Activated T-helper 17 cell treated with anti-CD3 and anti-CD28 coated beads, Interleukin-2, amount 50 U/mL, for 72 hours (primary cell): ENCODE results near the gene MAN1B1. TPM values are rescaled to one million over a fixed set of nuclear protein-coding genes. Genes with fewer than 3 reads are reported as not detected.

ENCODE experiments used
- ATAC-seq: fragments of 150-1000 bp; cut with Tn5 transposase; replicated peaks from 2 replicates; pipeline ENCODE4 v1.10.0; 2021; ENCODE audit warnings: mild to moderate bottlenecking, moderate library complexity
- H3K27ac Mint-ChIP-seq: one replicate; pipeline ENCODE4 v1.8.0; 2022; ENCODE audit warnings: mixed read lengths
- H3K27me3 Mint-ChIP-seq: one replicate; pipeline ENCODE4 v1.8.0; 2022; ENCODE audit warnings: mixed read lengths
- H3K36me3 Mint-ChIP-seq: one replicate; pipeline ENCODE4 v1.8.0; 2022; ENCODE audit warnings: low read depth, mild to moderate bottlenecking, mixed read lengths
- H3K4me1 Mint-ChIP-seq: one replicate; pipeline ENCODE4 v1.8.0; 2022; ENCODE audit warnings: mixed read lengths
- H3K4me3 Mint-ChIP-seq: one replicate; pipeline ENCODE4 v1.8.0; 2022; ENCODE audit warnings: mild to moderate bottlenecking, mixed read lengths
- H3K9me3 Mint-ChIP-seq: one replicate; pipeline ENCODE4 v1.8.0; 2022; ENCODE audit warnings: mixed read lengths
- total RNA-seq, 2 donors: library from RNA; stranded (reverse); gene quantifications; one replicate each; pipeline ENCODE4 v1.2.3, GENCODE V29; 2022

The MAN1B1 gene
- 10 to 100 TPM; 38.2 to 67.6 TPM for total RNA-seq

DNA sequence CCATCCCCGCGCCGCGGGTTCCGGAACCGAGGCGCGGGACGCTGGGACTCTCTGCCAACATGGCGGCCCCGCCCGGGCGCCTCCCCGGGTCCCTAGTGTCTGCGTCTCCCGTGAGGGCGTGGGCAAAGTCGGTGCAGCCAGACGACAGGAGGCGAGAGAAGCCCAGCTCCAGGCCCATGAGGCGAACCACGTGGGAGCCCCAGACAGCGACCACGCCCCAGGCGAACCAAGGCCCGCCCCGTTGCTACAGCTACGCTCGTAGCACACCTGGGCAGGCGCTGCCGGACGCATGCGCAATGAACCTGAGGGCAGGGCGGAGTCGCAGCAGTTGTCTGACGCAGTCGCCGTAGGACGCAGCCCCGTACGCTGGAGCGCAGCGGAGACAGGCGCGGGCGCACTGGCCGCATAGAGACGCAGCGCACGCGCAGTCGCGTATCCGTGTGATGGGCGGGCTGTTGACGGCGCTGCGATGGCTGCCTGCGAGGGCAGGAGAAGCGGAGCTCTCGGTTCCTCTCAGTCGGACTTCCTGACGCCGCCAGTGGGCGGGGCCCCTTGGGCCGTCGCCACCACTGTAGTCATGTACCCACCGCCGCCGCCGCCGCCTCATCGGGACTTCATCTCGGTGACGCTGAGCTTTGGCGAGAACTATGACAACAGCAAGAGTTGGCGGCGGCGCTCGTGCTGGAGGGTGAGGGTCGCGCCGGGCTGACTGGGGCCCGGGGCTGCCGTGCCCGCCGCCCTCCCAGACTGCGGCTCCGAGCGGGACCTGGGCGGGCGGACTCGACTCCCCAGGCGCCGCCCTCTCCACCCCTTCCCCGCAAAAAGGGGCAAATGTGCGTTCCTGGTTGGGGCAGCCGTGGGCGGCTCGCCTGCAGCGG lies at the start of gene MAN1B1:
MAN1B1 (plus strand) TSS at position 455 of the 878 bp plus-strand sequence; CDS start at position 470, 15 bp downstream.
- Mint-ChIP-seq H3K4me3 (peak within 1 kb of the TSS; percentile 93), H3K27ac (peak within 1 kb of the TSS; percentile 92), H3K27me3 (no peaks in the 10 kb centered on the region), H3K4me1 (peaks cover 28% of the 10 kb centered on the region), H3K9me3 (no peaks in the 10 kb centered on the region), H3K36me3 (peaks cover 28% of the 10 kb centered on the region)
- peak; percentile 81 for ATAC-seq

DNA sequence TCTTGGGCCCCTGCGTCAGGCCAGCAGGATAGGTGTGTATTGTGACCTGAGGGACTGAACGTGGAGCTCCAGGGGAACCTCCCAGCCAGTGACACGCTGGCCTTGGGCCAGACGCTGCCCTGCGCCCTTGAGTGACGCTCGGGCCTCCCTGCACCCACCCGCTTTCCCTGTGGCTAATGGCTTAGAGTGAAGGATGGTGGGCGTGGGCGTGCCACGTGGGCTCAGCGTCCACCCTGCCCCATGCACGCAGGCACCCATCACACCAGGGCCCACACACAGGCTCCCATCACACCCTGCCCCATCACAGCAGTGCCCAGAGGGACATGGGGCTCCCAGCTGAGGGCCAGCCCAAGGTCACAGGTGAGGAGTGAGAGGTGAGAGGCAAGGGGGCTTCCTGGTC lies 49.8 kb upstream of the MAN1B1 start:
- H3K27ac Mint-ChIP-seq, result no peak overlapping the region

DNA sequence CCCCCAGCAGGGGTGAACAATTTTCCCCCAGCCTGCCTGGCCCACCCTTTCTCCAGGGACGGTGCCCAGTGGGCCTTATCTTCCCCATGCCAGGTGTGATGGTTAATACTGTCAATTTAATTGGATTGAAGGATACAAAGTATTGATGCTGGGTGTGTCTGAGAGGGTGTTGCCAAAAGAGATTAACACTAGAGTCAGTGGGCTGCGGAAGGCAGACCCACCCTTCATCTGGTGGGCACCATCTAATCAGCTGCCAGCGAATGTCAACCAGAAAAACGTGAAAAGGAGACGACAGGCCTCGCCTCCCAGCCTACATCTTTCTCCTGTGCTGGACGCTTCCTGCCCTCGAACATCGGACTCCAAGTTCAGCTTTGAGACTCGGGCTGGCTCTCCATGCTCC lies 49.3 kb upstream of the MAN1B1 start:
- peaks cover 18% of the 10 kb centered on the region for H3K36me3 Mint-ChIP-seq
- H3K4me1 Mint-ChIP-seq, result peaks cover 4% of the 10 kb centered on the region
- no peaks in the 10 kb centered on the region for H3K9me3 Mint-ChIP-seq
- ATAC-seq, result no peak
- no peak overlapping the region for H3K4me3 Mint-ChIP-seq
- H3K27ac Mint-ChIP-seq, result no peak overlapping the region
- no peaks in the 10 kb centered on the region for H3K27me3 Mint-ChIP-seq

More for the DNA sequence above, 49.8 kb upstream of the MAN1B1 start:
- no peaks in the 10 kb centered on the region for H3K9me3 Mint-ChIP-seq
- H3K4me1 Mint-ChIP-seq, result peaks cover 4% of the 10 kb centered on the region
- no peak overlapping the region for H3K4me3 Mint-ChIP-seq
- peaks cover 18% of the 10 kb centered on the region for H3K36me3 Mint-ChIP-seq
- no peak for ATAC-seq
- H3K27me3 Mint-ChIP-seq, result no peaks in the 10 kb centered on the region

DNA sequence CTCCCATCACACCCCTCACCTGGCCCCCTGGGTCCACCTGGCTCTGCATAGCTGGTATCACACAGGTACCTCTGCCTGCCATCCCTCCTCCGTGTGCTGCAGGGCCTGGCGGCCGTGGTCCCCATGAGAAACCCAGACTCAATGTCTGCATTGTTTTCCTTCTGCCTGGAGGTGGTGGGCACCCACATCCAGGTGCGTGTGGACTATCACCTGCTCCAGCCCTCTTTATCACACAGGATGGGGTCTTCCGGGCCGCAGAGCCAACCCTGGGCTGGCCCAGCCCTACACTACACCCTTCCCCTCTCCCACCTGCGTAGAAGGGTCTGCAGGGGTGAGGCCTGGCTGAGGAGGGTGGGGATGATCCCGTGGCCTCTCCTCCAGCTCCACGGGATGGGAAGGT lies 47.9 kb upstream of the MAN1B1 start:
- H3K27ac Mint-ChIP-seq, result no peak overlapping the region
- no peaks in the 10 kb centered on the region for H3K27me3 Mint-ChIP-seq
- H3K4me1 Mint-ChIP-seq, result peaks cover 4% of the 10 kb centered on the region
- no peak for ATAC-seq
- peaks cover 18% of the 10 kb centered on the region for H3K36me3 Mint-ChIP-seq
- no peaks in the 10 kb centered on the region for H3K9me3 Mint-ChIP-seq
- no peak overlapping the region for H3K4me3 Mint-ChIP-seq

DNA sequence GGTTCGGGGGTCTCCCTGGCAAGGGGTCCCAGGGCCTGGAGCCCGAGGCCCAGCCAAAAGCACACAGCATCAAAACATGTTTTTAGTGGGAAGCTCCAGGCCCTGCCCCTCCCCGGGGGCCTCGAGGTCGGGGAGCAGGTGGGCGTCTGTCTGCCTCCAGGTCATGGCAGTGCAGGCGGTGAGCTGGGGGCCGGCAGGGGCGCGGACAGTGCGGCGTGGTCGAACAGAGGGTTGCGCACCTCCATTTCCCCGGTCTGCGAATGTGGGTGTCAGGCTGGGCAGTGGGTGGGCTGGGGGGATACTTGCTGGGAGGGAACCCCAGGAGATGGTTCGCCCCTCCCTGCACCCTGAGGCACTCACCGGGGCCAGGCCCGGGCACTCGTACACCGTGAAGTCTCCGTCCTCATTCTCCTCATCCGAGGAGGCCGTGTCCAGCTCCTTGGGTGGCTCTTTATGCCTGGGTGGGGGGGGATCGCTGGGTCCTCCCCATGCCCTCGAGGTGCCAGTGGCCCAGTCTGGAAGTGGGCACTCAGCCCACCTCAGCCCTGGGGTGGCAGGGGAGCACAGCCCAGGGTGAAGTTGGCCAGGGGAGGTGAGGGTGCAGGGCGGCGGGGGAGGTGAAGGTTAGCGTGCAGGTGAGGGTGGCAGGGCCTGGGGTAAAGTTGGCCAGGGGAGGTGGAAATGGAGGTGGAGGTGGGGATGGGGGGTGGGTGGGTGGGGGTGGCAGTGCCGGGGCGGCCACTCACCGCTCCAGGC lies 47.0 kb upstream of the MAN1B1 start:
- peaks cover under 1% of the 10 kb centered on the region for H3K4me1 Mint-ChIP-seq

DNA sequence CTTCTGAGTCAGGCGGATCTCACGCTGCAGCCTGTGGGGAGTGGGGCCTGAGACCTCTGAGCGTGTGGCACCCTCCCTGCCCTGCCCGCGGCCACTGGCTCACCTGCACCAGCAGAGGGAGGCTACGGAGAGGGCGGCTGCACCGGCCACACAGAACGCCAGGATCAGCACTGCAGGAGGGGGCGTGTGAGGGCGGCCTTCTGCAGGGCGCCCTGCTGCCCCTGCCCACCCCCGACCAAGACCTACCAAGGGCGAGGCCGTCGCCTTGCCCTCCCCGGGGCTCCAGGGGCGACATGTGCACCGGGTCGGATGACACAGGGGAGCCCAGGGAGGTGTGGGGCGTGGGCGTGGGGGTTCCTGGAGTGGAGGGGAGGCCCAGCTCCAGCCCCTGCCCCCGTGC lies 46.2 kb upstream of the MAN1B1 start:
- peaks cover 23% of the 10 kb centered on the region for H3K36me3 Mint-ChIP-seq
- no peaks in the 10 kb centered on the region for H3K27me3 Mint-ChIP-seq
- ATAC-seq, result no peak
- H3K9me3 Mint-ChIP-seq, result no peaks in the 10 kb centered on the region
- H3K4me1 Mint-ChIP-seq, result no peaks in the 10 kb centered on the region
- H3K4me3 Mint-ChIP-seq, result no peak overlapping the region
- H3K27ac Mint-ChIP-seq, result no peak overlapping the region

More for the DNA sequence above, 47.0 kb upstream of the MAN1B1 start:
- Mint-ChIP-seq H3K9me3 (no peaks in the 10 kb centered on the region), H3K27me3 (no peaks in the 10 kb centered on the region), H3K36me3 (peaks cover 19% of the 10 kb centered on the region), H3K4me3 (no peak overlapping the region), H3K27ac (no peak overlapping the region)
- ATAC-seq, result no peak

DNA sequence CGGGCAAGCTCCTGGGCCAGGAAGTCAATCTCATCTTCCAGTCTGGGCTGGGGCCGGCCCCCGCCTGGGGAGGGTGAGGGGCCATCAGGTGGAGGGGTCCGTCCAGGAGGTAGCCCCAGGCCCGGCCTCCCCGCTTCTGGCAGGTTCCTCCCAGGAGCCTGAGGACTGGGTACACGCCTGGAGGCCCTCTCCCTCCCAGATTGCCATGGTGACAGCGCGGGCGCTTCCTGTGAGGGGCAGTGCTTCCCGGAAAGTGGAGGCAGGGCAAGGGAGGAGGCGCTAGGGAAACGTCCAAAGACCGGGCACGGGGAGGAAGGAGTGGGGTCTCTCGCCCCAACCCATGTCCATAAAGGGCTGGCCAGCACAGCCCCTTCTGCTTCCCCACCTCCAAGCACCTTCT lies 45.7 kb upstream of the MAN1B1 start:
- Mint-ChIP-seq H3K4me3 (no peak overlapping the region), H3K27ac (no peak overlapping the region), H3K9me3 (no peaks in the 10 kb centered on the region), H3K4me1 (no peaks in the 10 kb centered on the region), H3K27me3 (no peaks in the 10 kb centered on the region), H3K36me3 (peaks cover 23% of the 10 kb centered on the region)
- ATAC-seq, result no peak

DNA sequence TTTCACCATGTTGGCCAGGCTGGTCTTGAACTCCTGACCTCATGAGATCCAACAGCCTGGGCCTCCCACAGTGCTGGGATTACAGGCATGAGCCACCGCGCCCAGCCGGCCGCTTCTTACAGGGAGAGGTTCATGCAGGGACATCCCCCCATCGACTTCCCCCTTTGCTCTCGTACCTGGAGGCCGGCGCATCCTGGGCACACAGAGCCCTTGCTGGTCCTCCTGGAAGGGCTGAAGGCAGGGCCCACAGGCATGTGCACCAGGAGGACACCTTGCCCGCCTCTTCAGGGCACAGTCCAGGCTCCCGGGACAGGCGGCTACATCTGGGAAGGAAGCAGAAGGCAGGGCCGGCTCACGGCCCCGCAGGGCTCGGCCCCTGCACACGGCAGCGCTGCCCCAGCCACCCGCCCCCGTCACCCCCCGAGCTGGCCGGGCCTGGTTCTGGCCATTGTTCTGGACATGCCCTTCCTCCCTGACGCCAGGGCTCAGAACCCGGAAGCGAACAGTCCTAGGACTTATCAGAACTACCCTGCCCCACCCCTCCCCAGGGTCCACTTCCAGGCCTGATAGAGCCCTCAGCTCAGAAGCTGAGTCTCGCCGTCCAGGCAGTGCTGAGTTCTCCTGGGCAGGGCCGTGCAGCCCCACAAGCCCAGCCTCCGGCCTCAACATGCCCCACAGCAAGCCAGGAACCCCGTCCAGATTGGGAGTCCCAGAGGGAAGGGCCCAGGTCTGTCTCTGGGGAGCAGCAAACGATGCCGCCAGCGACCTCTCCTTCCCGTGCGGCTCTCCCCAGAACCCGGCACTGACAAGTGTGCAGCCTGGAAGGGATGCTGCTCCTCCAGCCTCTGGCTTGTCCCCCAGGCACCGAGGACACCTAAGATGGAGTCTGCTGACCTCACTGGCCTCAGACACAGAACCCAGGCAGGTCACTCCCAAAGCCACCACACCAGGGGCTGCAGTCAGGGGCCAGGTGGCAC lies 43.7 kb upstream of the MAN1B1 start:
- Mint-ChIP-seq H3K4me1 (no peaks in the 10 kb centered on the region), H3K27me3 (no peaks in the 10 kb centered on the region), H3K36me3 (peaks cover 20% of the 10 kb centered on the region), H3K9me3 (no peaks in the 10 kb centered on the region), H3K27ac (no peak overlapping the region), H3K4me3 (no peak overlapping the region)
- ATAC-seq, result no peak

DNA sequence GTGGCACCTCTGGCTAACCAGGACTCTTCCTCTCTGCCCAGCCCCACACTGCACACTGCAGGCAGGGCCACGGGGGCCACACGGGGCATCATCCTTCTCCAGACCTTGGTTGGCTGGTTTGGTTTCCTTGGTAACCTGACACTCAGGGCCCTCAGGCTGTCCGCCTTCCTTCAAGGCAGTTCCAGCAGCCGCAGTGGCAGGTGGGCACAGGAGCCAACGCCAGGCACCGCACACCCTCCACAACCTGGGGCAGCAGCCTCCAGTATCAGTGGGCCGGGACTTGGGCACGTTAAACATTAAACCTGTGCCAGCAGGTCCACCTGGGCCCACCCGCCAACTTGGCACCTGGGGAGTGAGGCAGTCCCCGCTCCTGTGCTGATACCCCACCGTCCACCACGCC lies 42.7 kb upstream of the MAN1B1 start:
- peaks cover 10% of the 10 kb centered on the region for H3K36me3 Mint-ChIP-seq
- no peaks in the 10 kb centered on the region for H3K9me3 Mint-ChIP-seq
- no peaks in the 10 kb centered on the region for H3K27me3 Mint-ChIP-seq
- H3K27ac Mint-ChIP-seq, result no peak overlapping the region
- no peaks in the 10 kb centered on the region for H3K4me1 Mint-ChIP-seq
- peak overlapping the region; percentile 87 for H3K4me3 Mint-ChIP-seq
- no peak for ATAC-seq

DNA sequence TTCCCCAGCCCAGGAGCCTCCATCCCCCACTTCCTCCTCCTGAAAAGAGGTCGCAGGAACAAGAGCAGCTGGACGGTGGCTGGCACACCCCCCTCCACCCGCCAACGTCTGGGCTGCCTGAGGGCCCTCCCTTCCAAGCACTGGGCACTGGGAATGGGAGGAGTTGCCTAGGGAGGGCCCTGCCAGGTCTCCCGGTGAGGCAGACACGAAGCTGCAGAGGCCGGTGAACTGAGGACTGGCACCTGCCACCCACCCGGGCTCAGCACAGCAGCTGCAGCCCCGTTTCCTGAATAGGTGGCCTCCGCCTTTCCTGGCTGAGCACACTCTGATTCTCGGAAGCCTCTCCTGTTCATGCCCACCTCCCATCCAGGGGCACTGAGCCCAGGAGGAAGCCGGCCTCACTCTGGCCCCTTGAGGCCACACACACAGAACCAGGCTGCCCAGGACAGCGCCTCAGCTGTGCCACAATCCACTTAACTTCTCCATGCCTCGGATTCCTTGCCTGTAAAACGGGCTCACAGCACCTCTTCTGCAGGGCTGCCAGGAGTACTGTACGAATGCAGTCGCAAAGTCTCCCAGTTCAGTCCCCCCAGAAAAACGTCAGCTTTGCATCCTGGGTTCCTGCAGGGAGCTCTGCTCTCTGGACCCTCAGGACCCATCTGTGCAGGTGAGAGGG lies 42.1 kb upstream of the MAN1B1 start:
- Mint-ChIP-seq H3K4me3 (peak overlapping the region; percentile 87), H3K27ac (peak overlapping the region; percentile 52), H3K4me1 (no peaks in the 10 kb centered on the region), H3K27me3 (peaks cover 3% of the 10 kb centered on the region), H3K9me3 (no peaks in the 10 kb centered on the region), H3K36me3 (peaks cover 5% of the 10 kb centered on the region)
- no peak for ATAC-seq

DNA sequence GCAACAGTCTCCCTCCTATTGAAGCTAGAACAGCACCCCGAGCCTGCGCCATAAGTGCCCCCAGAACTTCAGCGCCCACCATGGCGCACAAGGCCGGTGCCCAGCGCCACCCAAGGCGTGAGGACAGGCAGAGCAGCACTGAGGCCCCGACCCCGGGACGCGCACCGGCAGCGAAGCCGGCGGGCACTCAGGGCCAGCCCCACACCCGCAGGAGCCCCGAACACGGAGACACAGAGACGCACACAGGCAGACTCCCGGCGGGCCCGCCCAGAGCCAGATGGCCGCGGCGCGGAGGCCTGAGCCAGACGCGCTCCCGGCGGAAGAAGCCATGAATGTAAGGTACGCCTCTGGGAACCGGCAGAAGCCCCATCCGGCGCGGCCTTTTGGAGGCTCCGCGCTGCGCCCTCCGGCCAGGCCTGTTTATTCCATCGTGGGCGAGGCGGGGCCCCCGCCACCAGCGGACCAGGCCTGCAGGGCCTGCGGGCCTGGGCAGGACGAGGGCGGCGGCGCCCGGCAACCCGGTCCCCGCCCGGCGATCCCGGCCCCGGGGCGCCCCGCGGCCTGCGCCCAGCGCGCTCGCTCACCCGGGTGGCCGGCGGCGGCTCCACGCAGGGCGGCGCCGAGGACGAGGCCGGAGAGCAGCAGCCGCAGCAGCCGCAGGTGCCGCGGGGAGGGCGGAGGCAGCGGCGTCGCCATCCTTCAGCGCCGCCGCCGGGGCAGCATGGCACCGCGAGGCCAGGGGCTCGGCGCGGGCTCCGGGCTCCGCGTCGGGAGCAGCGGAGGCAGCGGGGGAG lies 41.3 kb upstream of the MAN1B1 start:
- ATAC-seq, result peak; percentile 44
- Mint-ChIP-seq H3K4me3 (peak overlapping the region; percentile 87), H3K36me3 (peaks cover 5% of the 10 kb centered on the region)

DNA sequence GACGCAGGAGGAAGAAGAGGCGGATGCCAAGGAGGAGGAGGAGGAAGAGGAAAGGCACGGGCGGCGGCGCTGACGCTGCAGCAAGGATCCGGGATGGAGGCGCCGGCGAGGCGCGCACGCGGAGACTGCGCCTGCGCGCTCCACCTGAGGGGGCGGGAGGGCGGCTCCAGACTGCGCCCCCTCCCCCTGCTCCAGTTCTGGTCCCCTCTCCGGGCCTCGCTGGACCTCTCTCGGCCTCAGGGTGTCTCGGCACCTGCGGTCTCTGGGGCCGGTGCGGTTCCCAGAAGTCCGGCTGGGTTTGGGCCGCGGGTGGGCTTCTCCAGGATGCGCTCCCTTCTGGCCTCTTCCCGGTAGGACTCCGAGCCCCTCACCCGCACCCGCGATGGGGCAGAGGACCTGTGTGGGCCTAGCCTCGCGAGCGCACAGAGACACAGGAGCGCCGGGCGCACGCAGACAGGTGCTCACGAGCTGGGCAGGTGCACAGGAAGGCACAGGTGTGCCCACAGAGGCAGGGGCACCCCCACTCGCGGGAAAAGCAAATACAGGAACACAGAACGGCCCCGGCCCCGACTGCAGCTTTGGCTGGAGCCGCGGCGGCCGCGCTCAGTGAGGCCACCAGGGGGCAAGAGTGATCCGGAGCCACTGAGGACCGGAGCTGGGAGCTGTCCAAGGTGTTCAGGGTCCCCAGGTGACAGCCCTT lies 40.5 kb upstream of the MAN1B1 start, which contains the start of gene NPDC1:
NPDC1 (minus strand) TSS at position 90 of the 700 bp plus-strand sequence. CDS start 188 bp downstream, outside the sequence.
- peak; percentile 82 for ATAC-seq
- H3K9me3 Mint-ChIP-seq, result no peaks in the 10 kb centered on the region

More for the DNA sequence above, 41.3 kb upstream of the MAN1B1 start:
- Mint-ChIP-seq H3K27me3 (peaks cover 8% of the 10 kb centered on the region), H3K9me3 (no peaks in the 10 kb centered on the region), H3K27ac (peak overlapping the region; percentile 52), H3K4me1 (no peaks in the 10 kb centered on the region)

More for the DNA sequence above, 40.5 kb upstream of the MAN1B1 start, which contains the start of gene NPDC1:
- H3K36me3 Mint-ChIP-seq, result peaks cover 5% of the 10 kb centered on the region
- peak within 1 kb of the TSS; percentile 87 for H3K4me3 Mint-ChIP-seq
- H3K27ac Mint-ChIP-seq, result peak within 1 kb of the TSS; percentile 52
- no peaks in the 10 kb centered on the region for H3K4me1 Mint-ChIP-seq
- H3K27me3 Mint-ChIP-seq, result peaks cover 8% of the 10 kb centered on the region
